Mucosa of descending colon (tissue), 3 donors: Measurements from ENCODE around the gene COL6A5. TPM values are rescaled to one million over a fixed set of nuclear protein-coding genes. Genes with fewer than 3 reads are reported as not detected.

Experiments used
- ATAC-seq: fragments of 200-7000 bp; cut with Tn5 transposase; one replicate; pipeline ENCODE4 v1.9.1; 2020; ENCODE audit warnings: mild to moderate bottlenecking, moderate library complexity
- DNase-seq, 3 donors: peaks; one replicate each; pipeline ENCODE4 v3.0.0-alpha.2; 2020
- H3K36me3 ChIP-seq: fragments of 200-600 bp; one replicate; pipeline ENCODE4 v1.8.0; 2021; ENCODE audit warnings: low read depth, mild to moderate bottlenecking
- H3K4me1 ChIP-seq: fragments of 200-600 bp; one replicate; pipeline ENCODE4 v1.8.0; 2021; ENCODE audit warnings: low read depth, mild to moderate bottlenecking
- H3K4me3 ChIP-seq: fragments of 200-600 bp; one replicate; pipeline ENCODE4 v1.8.0; 2021; ENCODE audit warnings: mild to moderate bottlenecking
- H3K9me3 ChIP-seq: fragments of 200-600 bp; one replicate; pipeline ENCODE4 v1.8.0; 2021; ENCODE audit warnings: mild to moderate bottlenecking
- CTCF ChIP-seq: fragments of 200-600 bp; IDR thresholded peaks from one replicate; pipeline ENCODE4 v1.8.0; 2022; ENCODE audit warnings: antibody characterized with exemption, mild to moderate bottlenecking
- intact Hi-C, 2 donors: fragments of 100-400 bp; cut with DNase I in 1 of 2; cut with micrococcal nuclease in 1 of 2; formaldehyde crosslinking; loops; one replicate each; pipeline versions ENCODE4 v1.11.0 to v1.11.1; 2022; cut with DNase I, micrococcal nuclease
- total RNA-seq, 3 donors: library from RNA; stranded (reverse); fragmentation: NEBNext Ultra II Directional in 2 of 3; extraction: Animal tissue kit (Norgen Biotek cat#: 25700) in 2 of 3; gene quantifications; one replicate each; pipeline versions ENCODE4 v1.2.1 to v1.2.4, GENCODE V29; 2021 to 2023
- donor health status: DM: no; HTN: no; CAD: no; lungs with moderate emphysema.
- donor health status: DM: no; HTN: no; CAD: no.
- donor health status: DM: no; HTN: yes; CAD: no.

Gene COL6A5
- total RNA-seq, 3 donors from 2014 or later, result 0.06 TPM; not detected in 2

GRCh38 chr3:130354430-130354829 is 9.0 kb downstream of the COL6A5 start:
- DNase-seq (no peak), ATAC-seq (no peak)
- no peaks in the 10 kb centered on the region for H3K9me3 ChIP-seq
- H3K4me3 ChIP-seq, result no peak overlapping the region
- intact Hi-C loops, result no loop called here
- no peaks in the 10 kb centered on the region for H3K36me3 ChIP-seq
- H3K4me1 ChIP-seq, result no peaks in the 10 kb centered on the region
- TF ChIP-seq CTCF, result no peak

- H3K36me3 ChIP-seq, result no peaks in the 10 kb centered on the region
- DNase-seq, result no peak
- intact Hi-C loops, result no loop called here
- no peaks in the 10 kb centered on the region for H3K9me3 ChIP-seq
- TF ChIP-seq CTCF, result no peak
- no peak overlapping the region for H3K4me3 ChIP-seq
- ATAC-seq, result no peak
- H3K4me1 ChIP-seq, result no peaks in the 10 kb centered on the region
These were observed 28.6 kb downstream of the COL6A5 start for GRCh38 chr3:130374033-130374432.

- Histone ChIP-seq H3K36me3 (no peaks in the 10 kb centered on the region), H3K9me3 (no peaks in the 10 kb centered on the region), H3K4me3 (no peak overlapping the region), H3K4me1 (no peaks in the 10 kb centered on the region)
- no peak for TF ChIP-seq CTCF
- DNase-seq (no peak), ATAC-seq (no peak)
- intact Hi-C loops, result no loop called here
These were observed 29.4 kb downstream of the COL6A5 start for GRCh38 chr3:130374908-130375307.

- TF ChIP-seq CTCF, result no peak
- H3K4me1 ChIP-seq, result no peaks in the 10 kb centered on the region
These were observed 32.6 kb downstream of the COL6A5 start for GRCh38 chr3:130377960-130378676.

GRCh38 chr3:130378677-130379191 is 33.3 kb downstream of the COL6A5 start:
- intact Hi-C loops, result no loop called here
- DNase-seq (no peak), ATAC-seq (no peak)
- H3K4me3 ChIP-seq, result no peak overlapping the region
- H3K9me3 ChIP-seq, result no peaks in the 10 kb centered on the region
- no peaks in the 10 kb centered on the region for H3K36me3 ChIP-seq
- no peak for TF ChIP-seq CTCF
- no peaks in the 10 kb centered on the region for H3K4me1 ChIP-seq

More at GRCh38 chr3:130377960-130378676, 32.6 kb downstream of the COL6A5 start:
- intact Hi-C loops, result no loop called here
- H3K9me3 ChIP-seq, result no peaks in the 10 kb centered on the region
- no peak overlapping the region for H3K4me3 ChIP-seq
- ATAC-seq, result no peak
- DNase-seq, result no peak
- no peaks in the 10 kb centered on the region for H3K36me3 ChIP-seq
